HCT116 (cell line): ENCODE data around the gene CLIC3. TPM values are rescaled to one million over a fixed set of nuclear protein-coding genes. Genes with fewer than 3 reads are reported as not detected.
"Not testable (repeated sequence)": the region's sequence is repeated elsewhere in the genome, so short reads cannot be mapped to it uniquely, and the experiment has no call there.

Experiments used
- ATAC-seq: fragments of 200-7000 bp; cut with Tn5 transposase; 2 replicates; pipeline ENCODE4 v1.9.1; 2020; ENCODE audit warnings: mild to moderate bottlenecking, moderate library complexity
- BruUV-seq: library from RNA; stranded (reverse); fragments of 400-500 nt; replicated peaks from 2 replicates; lab custom pipeline; 2021; lab: Mats Ljungman, UMichigan
- CTCF ChIA-PET: fragments of 300-600 bp; sonication (Branson Sonifier 250); formaldehyde crosslinking; loops from one replicate; lab custom pipeline; 2021; ENCODE audit warnings: antibody characterized with exemption; lab: Charles Lee
- POLR2A ChIA-PET: fragments of 300-600, 350-600 bp; sonication (Branson Sonifier 250); formaldehyde crosslinking; loops from one replicate; lab custom pipeline; 2021; ENCODE audit warnings: antibody characterized with exemption; lab: Charles Lee
- RAD21 ChIA-PET, 2 experiments: fragments of 300-600 bp; sonication (Branson Sonifier 250); formaldehyde crosslinking; loops; one replicate each; lab custom pipeline; 2023; ENCODE audit warnings: low total read pairs in 2 of 2; ENCODE audit not compliant: uncharacterized antibody in 2 of 2, unreplicated experiment in 2 of 2, low non-redundant PET in 1 of 2; lab: Charles Lee
- DNase-seq: peaks from one replicate; pipeline ENCODE4 v3.0.0-alpha.2; 2010; ENCODE audit warnings: low read depth, low spot score
- H2AFZ ChIP-seq: fragments of 200-600 bp; shearing (Covaris generic), sonication (generic); 2 replicates; pipeline ENCODE4 v1.6.1; 2017; ENCODE audit warnings: low read depth, mixed run types, mixed read lengths, antibody characterized with exemption, low read length; ENCODE audit not compliant: poor library complexity, severe bottlenecking
- H3K27ac ChIP-seq: 2 replicates; pipeline ENCODE4 v1.5.1; 2012; ENCODE audit warnings: low read depth, low read length
- H3K27me3 ChIP-seq: fragments of 200-600 bp; sonication (generic); 2 replicates; pipeline ENCODE4 v1.6.1; 2016; ENCODE audit warnings: mixed run types, low read length, mixed read lengths; ENCODE audit not compliant: insufficient read depth
- H3K36me3 ChIP-seq, 2 experiments: fragments of 200-500 bp in 1 of 2; fragments of 200-600 bp in 1 of 2; sonication (Bioruptor generic) in 1 of 2; sonication (generic) in 1 of 2; 2 replicates each; pipeline versions ENCODE4 v1.5.1 to v1.6.1; 2014 to 2016; ENCODE audit warnings: low read length in 2 of 2, inconsistent platforms in 1 of 2, mixed read lengths in 1 of 2, mixed run types in 1 of 2; ENCODE audit not compliant: insufficient read depth in 2 of 2, control insufficient read depth in 1 of 2
- H3K4me1 ChIP-seq, 2 experiments: fragments of 200-600 bp in 1 of 2; sonication (generic) in 1 of 2; 2 replicates each; pipeline versions ENCODE4 v1.5.1 to v1.6.1; 2012 to 2017; ENCODE audit warnings: low read length in 2 of 2, inconsistent platforms in 1 of 2, mild to moderate bottlenecking in 1 of 2, mixed read lengths in 1 of 2, mixed run types in 1 of 2, moderate library complexity in 1 of 2; ENCODE audit not compliant: insufficient read depth in 2 of 2, control insufficient read depth in 1 of 2
- H3K4me2 ChIP-seq: fragments of 200-600 bp; sonication (generic); 2 replicates; pipeline ENCODE4 v1.6.1; 2017; ENCODE audit warnings: mixed run types, low read length, mixed read lengths
- H3K4me3 ChIP-seq, 2 experiments: fragments of 200-600 bp in 1 of 2; sonication (generic) in 1 of 2; replicated peaks in 1 of 2; 2 replicates each; pipeline ENCODE4 v1.5.1; 2011 to 2016; ENCODE audit warnings: low read length in 2 of 2, control low read depth in 1 of 2, low read depth in 1 of 2, mild to moderate bottlenecking in 1 of 2, mixed read lengths in 1 of 2, mixed run types in 1 of 2
- H3K79me2 ChIP-seq: fragments of 200-600 bp; sonication (generic); 2 replicates; pipeline ENCODE4 v1.6.1; 2017; ENCODE audit warnings: mild to moderate bottlenecking, mixed run types, low read length, moderate library complexity, mixed read lengths; ENCODE audit not compliant: insufficient read depth
- H3K9ac ChIP-seq: fragments of 200-600 bp; sonication (generic); 2 replicates; pipeline ENCODE4 v1.6.1; 2016; ENCODE audit warnings: low read length, mixed read lengths
- H3K9me2 ChIP-seq: fragments of 200-600 bp; sonication (generic), shearing (Covaris generic); 2 replicates; pipeline ENCODE4 v1.6.1; 2017; ENCODE audit warnings: mixed run types, mild to moderate bottlenecking, moderate library complexity; ENCODE audit not compliant: insufficient read depth
- H3K9me3 ChIP-seq, 2 experiments: fragments of 200-500 bp in 1 of 2; fragments of 200-600 bp in 1 of 2; sonication (Bioruptor generic) in 1 of 2; sonication (generic) in 1 of 2; 2 replicates each; pipeline ENCODE4 v1.6.1; 2014 to 2017; ENCODE audit warnings: low read length in 2 of 2, mixed read lengths in 2 of 2, inconsistent platforms in 1 of 2, low read depth in 1 of 2, mild to moderate bottlenecking in 1 of 2, mixed run types in 1 of 2, moderate library complexity in 1 of 2; ENCODE audit not compliant: control insufficient read depth in 1 of 2, insufficient read depth in 1 of 2
- H4K20me1 ChIP-seq: fragments of 200-600 bp; sonication (generic), shearing (Covaris generic); 2 replicates; pipeline ENCODE4 v1.6.1; 2017; ENCODE audit warnings: mixed run types, mild to moderate bottlenecking, moderate library complexity; ENCODE audit not compliant: insufficient read depth
- EGR1 ChIP-seq: IDR thresholded peaks from 2 replicates; pipeline ENCODE4 v1.6.1; 2012; ENCODE audit warnings: low read depth
- RAD21 ChIP-seq: IDR thresholded peaks from 2 replicates; pipeline ENCODE4 v1.6.1; 2012; ENCODE audit warnings: low read depth, mild to moderate bottlenecking
- TCF7L2 ChIP-seq: IDR thresholded peaks from 2 replicates; pipeline ENCODE4 v1.7.0; 2011; ENCODE audit warnings: borderline replicate concordance, inconsistent platforms; ENCODE audit not compliant: insufficient read depth, insufficient read length; ENCODE audit errors: extremely low read depth
- ZNF274 ChIP-seq: fragments of 200-500 bp; sonication (Bioruptor generic); IDR thresholded peaks from 2 replicates; pipeline ENCODE4 v1.6.1; 2014; ENCODE audit warnings: mild to moderate bottlenecking, low read depth, low read length, inconsistent platforms
- intact Hi-C: fragments of 100-400 bp; cut with micrococcal nuclease; formaldehyde crosslinking; loops from 2 replicates; pipeline ENCODE4 v1.10.0; 2022
- total RNA-seq: library from RNA; stranded (reverse); gene quantifications from one replicate; pipeline ENCODE4 v1.2.1, GENCODE V29; 2021; ENCODE audit not compliant: unreplicated experiment

CLIC3 gene
- total RNA-seq, 1 experiment from 2014 or later: 8.4 TPM

DNA sequence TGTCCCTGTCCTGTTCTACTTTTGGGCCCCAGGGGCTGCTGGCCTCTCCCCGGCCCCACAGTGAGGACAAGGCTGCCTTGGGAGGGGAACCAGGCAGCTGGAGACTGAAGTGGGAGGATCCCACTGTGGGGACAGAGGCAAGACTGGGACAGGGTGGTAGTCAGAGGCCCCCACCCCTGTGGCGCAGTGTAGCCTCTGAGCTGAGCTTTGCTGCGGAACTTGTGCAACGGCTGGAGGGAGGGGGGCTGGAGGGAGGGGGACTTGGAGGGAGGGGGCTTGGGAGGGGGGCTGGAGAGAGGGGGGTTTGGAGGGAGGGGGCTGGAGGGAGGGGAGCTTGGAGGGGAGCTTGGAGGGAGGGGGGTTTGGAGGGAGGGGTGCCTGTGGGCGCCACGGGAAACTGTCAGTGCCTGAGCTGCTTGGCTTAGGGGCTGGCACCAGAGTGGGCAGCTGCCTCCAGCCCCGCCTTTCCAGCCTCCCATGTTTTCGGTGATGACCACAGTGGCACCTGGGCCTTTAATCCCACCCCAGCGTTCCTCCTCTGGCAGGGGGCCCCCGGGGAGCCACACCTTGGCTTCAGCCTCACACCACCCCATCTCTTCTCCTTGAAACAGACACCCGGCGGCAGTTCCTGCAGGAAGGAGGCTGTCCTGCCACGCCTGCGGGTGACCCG is 37.8 kb upstream of the CLIC3 start:
- H2AFZ ChIP-seq: no peak overlapping the region
- BruUV-seq: no TSS peak
- H3K27ac ChIP-seq: no peak overlapping the region; the same call in 1 of the 2 replicates

DNA sequence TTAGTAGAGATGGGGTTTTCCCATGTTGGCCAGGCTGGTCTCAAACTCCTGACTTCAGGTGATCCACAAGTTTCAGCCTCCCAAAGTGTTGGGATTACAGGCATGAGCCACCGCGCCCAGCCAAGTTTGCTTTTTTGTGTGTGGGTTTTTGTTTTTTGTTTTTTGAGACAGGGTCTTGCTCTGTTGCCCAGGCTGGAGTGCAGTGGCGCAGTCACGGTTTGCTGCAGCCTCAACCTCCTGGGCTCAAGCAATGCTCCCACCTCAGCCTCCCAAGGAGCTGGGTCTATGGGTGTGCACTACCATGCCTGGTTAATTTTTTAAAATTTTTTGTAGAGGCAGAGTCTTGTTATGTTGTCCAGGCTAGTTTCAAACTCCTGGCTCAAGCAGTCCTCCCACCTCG is 37.1 kb upstream of the CLIC3 start:
- RAD21 ChIA-PET, H4K20me1 ChIP-seq, H3K4me3 ChIP-seq, POLR2A ChIA-PET, ATAC-seq, H3K27ac ChIP-seq, BruUV-seq, H3K27me3 ChIP-seq, H3K9me3 ChIP-seq, DNase-seq, H2AFZ ChIP-seq, intact Hi-C loops, H3K9ac ChIP-seq, H3K36me3 ChIP-seq, H3K4me2 ChIP-seq, H3K79me2 ChIP-seq, H3K9me2 ChIP-seq: not testable (repeated sequence)
- CTCF ChIA-PET: interaction anchor here (1.7 to 4.0 kb wide), 2 partner anchors 85 to 243 kb away, joined by 5 to 109 read pairs; partner anchors contain the start of gene TMEM141
- peaks cover 17 to 34% of the 10 kb centered on the region in 2 experiments for H3K4me1 ChIP-seq

More for the DNA sequence above, 37.8 kb upstream of the CLIC3 start:
- CTCF ChIA-PET: interaction anchor here (0.8 to 4.0 kb wide), 20 partner anchors 11 to 248 kb away, joined by 3 to 109 read pairs (median 6); partner anchors contain the start of genes AJM1, C8G, NPDC1 and SAPCD2
- Histone ChIP-seq H3K27me3 (no peaks in the 10 kb centered on the region), H3K9me3 (no peaks in the 10 kb centered on the region), H3K9me2 (no peaks in the 10 kb centered on the region), H4K20me1 (no peaks in the 10 kb centered on the region), H3K4me1 (peaks cover 13 to 27% of the 10 kb centered on the region in 2 experiments; a peak in 3 of 4 replicates), H3K4me3 (no peak overlapping the region), H3K79me2 (no peaks in the 10 kb centered on the region), H3K36me3 (peaks cover 0 to 3% of the 10 kb centered on the region in 2 experiments; a peak in 2 of 4 replicates), H3K4me2 (peak overlapping the region; percentile 70), H3K9ac (no peak overlapping the region)
- no peak for DNase-seq
- intact Hi-C loops: no loop called here
- TF ChIP-seq RAD21 (no peak), EGR1 (no peak), ZNF274 (no peak), TCF7L2 (peak; percentile 13)
- RAD21 ChIA-PET: interaction anchor here (0.7 to 1.9 kb wide), 5 partner anchors 13 to 187 kb away, joined by 3 to 25 read pairs (median 3); partner anchors contain the start of gene SAPCD2 (in 1 of the 2)
- ATAC-seq: peak; percentile 10
- POLR2A ChIA-PET: no interaction called here
